Liver (tissue), 9 donors: ENCODE results near the gene MRPL3. TPM values are rescaled to one million over a fixed set of nuclear protein-coding genes. Genes with fewer than 3 reads are reported as not detected.

Experiments used
- DNase-seq: peaks from one replicate; pipeline ENCODE4 v3.0.0-alpha.2; 2017; ENCODE audit warnings: low spot score
- H3K27ac ChIP-seq, 2 donors: one replicate each; pipeline ENCODE4 v1.7.0; 2013; ENCODE audit warnings: inconsistent platforms in 2 of 2, low read length in 2 of 2, control low read depth in 1 of 2, low read depth in 1 of 2, mild to moderate bottlenecking in 1 of 2
- H3K27me3 ChIP-seq, 4 donors: one replicate each; pipeline versions ENCODE4 v1.6.1 to v1.7.0; 2013; ENCODE audit warnings: low read length in 3 of 4, inconsistent platforms in 1 of 4, mild to moderate bottlenecking in 1 of 4, moderate library complexity in 1 of 4; ENCODE audit not compliant: control insufficient read depth in 4 of 4, insufficient read depth in 4 of 4
- H3K36me3 ChIP-seq, 4 donors: one replicate each; pipeline versions ENCODE4 v1.6.1 to v1.7.0; 2013; ENCODE audit warnings: low read length in 3 of 4, mild to moderate bottlenecking in 3 of 4, low read depth in 1 of 4, moderate library complexity in 1 of 4; ENCODE audit not compliant: control insufficient read depth in 4 of 4, insufficient read depth in 3 of 4
- H3K4me1 ChIP-seq, 4 donors: one replicate each; pipeline versions ENCODE4 v1.6.1 to v1.7.0; 2013; ENCODE audit warnings: low read length in 3 of 4, mild to moderate bottlenecking in 3 of 4, moderate library complexity in 1 of 4; ENCODE audit not compliant: control insufficient read depth in 4 of 4, insufficient read depth in 4 of 4
- H3K4me3 ChIP-seq, 3 donors: one replicate each; pipeline versions ENCODE4 v1.6.1 to v1.7.0; 2013; ENCODE audit warnings: low read length in 3 of 3, control low read depth in 1 of 3, low read depth in 1 of 3, mild to moderate bottlenecking in 1 of 3
- H3K9ac ChIP-seq, 2 donors: one replicate each; pipeline ENCODE4 v1.7.0; 2013; ENCODE audit warnings: low read length in 2 of 2, mild to moderate bottlenecking in 2 of 2, moderate library complexity in 2 of 2, control low read depth in 1 of 2, low read depth in 1 of 2
- H3K9me3 ChIP-seq, 4 donors: one replicate each; pipeline versions ENCODE4 v1.6.1 to v1.7.0; 2013; ENCODE audit warnings: low read length in 3 of 4; ENCODE audit not compliant: control insufficient read depth in 4 of 4
- ATF3 ChIP-seq: IDR thresholded peaks from 2 replicates; pipeline ENCODE4 v1.6.1; 2016; ENCODE audit warnings: antibody characterized with exemption
- EGR1 ChIP-seq, 2 donors: IDR thresholded peaks; 2 replicates each; pipeline ENCODE4 v1.6.1; 2016 to 2018; ENCODE audit warnings: antibody characterized with exemption in 2 of 2, low read depth in 2 of 2
- FOXA1 ChIP-seq: IDR thresholded peaks from 2 replicates; pipeline ENCODE4 v1.6.1; 2016; ENCODE audit warnings: antibody characterized with exemption
- GABPA ChIP-seq, 2 donors: IDR thresholded peaks in 1 of 2; conservative IDR thresholded peaks in 1 of 2; 2 replicates each; pipeline ENCODE4 v1.6.1; 2016; ENCODE audit warnings: antibody characterized with exemption in 2 of 2, mild to moderate bottlenecking in 1 of 2, moderate library complexity in 1 of 2
- HNF4A ChIP-seq, 2 donors: conservative IDR thresholded peaks; 2 replicates each; pipeline ENCODE4 v1.6.1; 2016; ENCODE audit warnings: antibody characterized with exemption in 2 of 2, mild to moderate bottlenecking in 2 of 2
- HNF4G ChIP-seq: IDR thresholded peaks from 2 replicates; pipeline ENCODE4 v1.6.1; 2016; ENCODE audit warnings: antibody characterized with exemption
- JUND ChIP-seq, 2 donors: IDR thresholded peaks; 2 replicates each; pipeline ENCODE4 v1.6.1; 2016; ENCODE audit warnings: antibody characterized with exemption in 2 of 2
- MAX ChIP-seq: IDR thresholded peaks from 2 replicates; pipeline ENCODE4 v1.6.1; 2016; ENCODE audit warnings: antibody characterized with exemption
- NR2F2 ChIP-seq: IDR thresholded peaks from 2 replicates; pipeline ENCODE4 v1.6.1; 2016; ENCODE audit warnings: antibody characterized with exemption
- RAD21 ChIP-seq, 2 donors: IDR thresholded peaks; 2 replicates each; pipeline ENCODE4 v1.6.1; 2016; ENCODE audit warnings: antibody characterized with exemption in 2 of 2, mild to moderate bottlenecking in 2 of 2
- REST ChIP-seq: IDR thresholded peaks from 2 replicates; pipeline ENCODE4 v1.6.1; 2016; ENCODE audit warnings: antibody characterized with exemption, mild to moderate bottlenecking
- RXRA ChIP-seq, 2 donors: IDR thresholded peaks; 2 replicates each; pipeline ENCODE4 v1.6.1; 2017 to 2018; ENCODE audit warnings: antibody characterized with exemption in 2 of 2, mild to moderate bottlenecking in 1 of 2
- SP1 ChIP-seq: IDR thresholded peaks from 2 replicates; pipeline ENCODE4 v1.6.1; 2018; ENCODE audit warnings: antibody characterized with exemption, mild to moderate bottlenecking
- TAF1 ChIP-seq: conservative IDR thresholded peaks from 2 replicates; pipeline ENCODE4 v1.6.1; 2016; ENCODE audit warnings: antibody characterized with exemption, mild to moderate bottlenecking
- YY1 ChIP-seq: IDR thresholded peaks from 2 replicates; pipeline ENCODE4 v1.6.1; 2016; ENCODE audit warnings: antibody characterized with exemption, mild to moderate bottlenecking
- ZBTB33 ChIP-seq: IDR thresholded peaks from 2 replicates; pipeline ENCODE4 v1.6.1; 2016; ENCODE audit warnings: antibody characterized with exemption
- WGBS: extraction: QIAGEN DNeasy Blood & Tissue Kit; methylation state at CpG from one replicate; pipeline ENCODE4 v1.1.7; 2013; 5-methylcytosine and 5-hydroxymethylcytosine counted together
- polyA plus RNA-seq, 2 donors: library from polyadenylated mRNA; stranded (reverse) in 1 of 2; unstranded in 1 of 2; fragments of 200-250 nt in 1 of 2; fragments of >200 nt in 1 of 2; fragmentation: Nextera tagmentation in 1 of 2; extraction: Ambion mirVana in 1 of 2; gene quantifications; one replicate each; pipeline versions ENCODE4 v1.2.1 to v1.2.3, GENCODE V29; 2013 to 2015
- total RNA-seq, 2 donors: library from RNA; depleted of rRNA; stranded (reverse); fragments of >200 nt; gene quantifications; one replicate each; pipeline ENCODE4 v1.2.3, GENCODE V29; 2014
- donor health status: healthy.
- donor health status: healthy.
- donor health status: healthy.
- donor health status: healthy.
- donor health status: healthy.

The MRPL3 gene
- total and polyA plus RNA-seq, 4 donors = 35.7 to 52.9 (median 47.6) TPM

GRCh38 chr3:131421957-131422498 lies 80.7 kb downstream of the MRPL3 start:
- TF ChIP-seq ZBTB33 (no peak), HNF4G (no peak), HNF4A (conservative IDR thresholded peaks at IDR 0.05) (no peak)
- DNase-seq = no peak
- no peaks in the 10 kb centered on the region for H3K4me1 ChIP-seq
- no peaks in the 10 kb centered on the region for H3K27me3 ChIP-seq
- no peak overlapping the region for H3K9ac ChIP-seq
- H3K27ac ChIP-seq = no peak overlapping the region
- H3K9me3 ChIP-seq = no peaks in the 10 kb centered on the region
- H3K4me3 ChIP-seq = no peak overlapping the region
- H3K36me3 ChIP-seq = no peaks in the 10 kb centered on the region

GRCh38 chr3:131421301-131421700 lies 81.5 kb downstream of the MRPL3 start:
- 91% methylated on average over 1 of the region's 1 CpG for WGBS
- no peaks in the 10 kb centered on the region for H3K27me3 ChIP-seq
- no peaks in the 10 kb centered on the region for H3K36me3 ChIP-seq
- TF ChIP-seq YY1 (no peak), ATF3 (no peak), EGR1 (IDR thresholded peaks at IDR 0.05; ENCODE audit: low read depth in 2 of 2) (no peak), RXRA (IDR thresholded peaks at IDR 0.05) (no peak)
- H3K9me3 ChIP-seq = no peaks in the 10 kb centered on the region
- no peak overlapping the region for H3K4me3 ChIP-seq
- no peaks in the 10 kb centered on the region for H3K4me1 ChIP-seq
- no peak for DNase-seq
- no peak overlapping the region for H3K9ac ChIP-seq
- H3K27ac ChIP-seq = no peak overlapping the region

- DNase-seq = no peak
- no peaks in the 10 kb centered on the region for H3K27me3 ChIP-seq
- H3K9me3 ChIP-seq = peaks cover 0 to 1% (median 0%) of the 10 kb centered on the region in 4 donors
- TF ChIP-seq YY1 (no peak), EGR1 (IDR thresholded peaks at IDR 0.05; ENCODE audit: low read depth in 2 of 2) (no peak), JUND (IDR thresholded peaks at IDR 0.05) (no peak), FOXA1 (no peak), HNF4G (no peak), GABPA (IDR thresholded peaks at IDR 0.05 in 1 of 2, conservative IDR thresholded peaks at IDR 0.05 in 1 of 2) (no peak), REST (no peak), SP1 (no peak), ATF3 (no peak), RAD21 (IDR thresholded peaks at IDR 0.05) (no peak), RXRA (IDR thresholded peaks at IDR 0.05) (no peak), MAX (no peak), TAF1 (no peak), NR2F2 (no peak)
- H3K4me1 ChIP-seq = no peaks in the 10 kb centered on the region
- WGBS = 93% methylated on average over 2 of the region's 2 CpGs
- no peak overlapping the region for H3K9ac ChIP-seq
- H3K36me3 ChIP-seq = no peaks in the 10 kb centered on the region
- no peak overlapping the region for H3K27ac ChIP-seq
- H3K4me3 ChIP-seq = no peak overlapping the region
These were observed 85.0 kb downstream of the MRPL3 start for GRCh38 chr3:131417751-131418150.
